ENCODE data around the gene HBEGF. TPM values are rescaled to one million over a fixed set of nuclear protein-coding genes. Genes with fewer than 3 reads are reported as not detected.

HBEGF gene
- total RNA-seq, 1 donor from 2014 or later: 28.5 TPM

GRCh38 chr5:140287801-140288521 lies 58.4 kb downstream of the HBEGF start:
- intact Hi-C loops (cut with micrococcal nuclease): no loop called here
- H3K9me3 Mint-ChIP-seq: no peaks in the 10 kb centered on the region
- H3K4me3 Mint-ChIP-seq: no peak overlapping the region
- no peak overlapping the region for H3K27ac Mint-ChIP-seq
- DNase-seq (ENCODE audit: low spot score): no peak
- H3K36me3 Mint-ChIP-seq (ENCODE audit: low read depth): peaks cover 9% of the 10 kb centered on the region
- H3K27me3 Mint-ChIP-seq (ENCODE audit: insufficient read depth): no peaks in the 10 kb centered on the region
- H3K4me1 Mint-ChIP-seq (ENCODE audit: low read depth): peaks cover 51% of the 10 kb centered on the region

DNA sequence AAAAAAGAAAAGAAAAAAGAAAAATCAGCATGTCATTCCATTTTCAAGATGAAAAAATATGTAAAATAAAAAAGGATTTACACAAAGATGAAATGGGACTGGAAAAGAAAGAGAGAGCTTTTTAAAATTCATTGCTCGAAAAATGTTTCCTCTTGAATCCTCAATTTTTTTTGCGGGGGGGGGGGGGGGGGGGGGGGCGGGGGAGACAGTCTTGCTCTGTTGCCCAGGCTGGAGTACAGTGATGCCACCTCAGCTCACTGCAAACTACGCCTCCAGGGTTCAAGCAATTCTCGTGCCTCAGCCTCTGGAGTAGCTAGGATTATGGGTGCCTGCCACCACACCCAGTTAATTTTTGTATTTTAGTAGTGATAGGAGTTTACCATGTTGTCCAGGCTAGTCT lies 60.0 kb downstream of the HBEGF start:
- DNase-seq (ENCODE audit: low spot score): no peak
- Mint-ChIP-seq H3K4me1 (ENCODE audit: low read depth) (peaks cover 47% of the 10 kb centered on the region), H3K4me3 (no peak overlapping the region), H3K27ac (no peak overlapping the region), H3K27me3 (ENCODE audit: insufficient read depth) (no peaks in the 10 kb centered on the region), H3K9me3 (no peaks in the 10 kb centered on the region), H3K36me3 (ENCODE audit: low read depth) (peaks cover 8% of the 10 kb centered on the region)
- intact Hi-C loops (cut with micrococcal nuclease): no loop called here

DNA sequence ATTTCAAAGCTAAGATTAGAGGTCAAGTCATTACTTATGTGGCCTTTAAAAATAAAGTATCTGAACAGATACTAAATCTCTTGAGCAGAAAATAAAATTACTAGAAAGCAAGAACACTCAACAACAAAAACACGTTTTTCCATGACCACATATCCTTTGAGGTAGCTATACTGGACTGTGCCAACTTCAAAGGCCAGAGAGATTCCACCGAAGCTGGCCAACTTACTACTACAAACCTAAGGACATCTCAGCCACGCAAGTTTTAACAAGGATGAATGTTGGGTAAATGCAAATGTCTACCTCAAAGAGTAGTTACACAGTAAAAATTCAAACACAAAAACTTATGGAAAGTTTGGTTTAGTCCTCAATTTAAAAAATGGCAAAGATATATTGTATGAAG lies 62.4 kb downstream of the HBEGF start:
- Mint-ChIP-seq H3K36me3 (ENCODE audit: low read depth) (peaks cover 5% of the 10 kb centered on the region), H3K4me1 (ENCODE audit: low read depth) (peaks cover 40% of the 10 kb centered on the region), H3K9me3 (no peaks in the 10 kb centered on the region), H3K4me3 (no peak overlapping the region), H3K27me3 (ENCODE audit: insufficient read depth) (no peaks in the 10 kb centered on the region), H3K27ac (no peak overlapping the region)
- DNase-seq (ENCODE audit: low spot score): no peak
- intact Hi-C loops (cut with micrococcal nuclease): no loop called here

Other genes with a start within 250 kb of the HBEGF start
- gene PURA, start 232.5 kb downstream of the HBEGF start, total RNA-seq: 10.6 and 12.2 TPM in 2 replicates
- gene IGIP, start 220.7 kb downstream of the HBEGF start, total RNA-seq: 2.5 and 3.5 TPM in 2 replicates
- 16.6 and 17.2 TPM in 2 replicates for gene CYSTM1, start 171.4 kb downstream of the HBEGF start, total RNA-seq
- gene PFDN1, start 43.5 kb downstream of the HBEGF start, total RNA-seq: 59.5 and 60.6 TPM in 2 replicates
- gene SLC4A9, start 13.6 kb upstream of the HBEGF start, total RNA-seq: not detected in 2 replicates
- gene ANKHD1, start 55.2 kb upstream of the HBEGF start, total RNA-seq: 121 and 123 TPM in 2 replicates
- 12.7 and 16.1 TPM in 2 replicates for gene EIF4EBP3, start 201.1 kb upstream of the HBEGF start, total RNA-seq
- 55.6 and 59.2 TPM in 2 replicates for gene SRA1, start 210.9 kb upstream of the HBEGF start, total RNA-seq
- gene APBB3, start 218.0 kb upstream of the HBEGF start, total RNA-seq: 17.2 and 21.2 TPM in 2 replicates
- 94.3 and 107 TPM in 2 replicates for gene SLC35A4, start 218.2 kb upstream of the HBEGF start, total RNA-seq

All from activated T-helper 1 cell treated with anti-CD3 and anti-CD28 coated beads, Interleukin-12 subunit alpha, Interleukin-12 subunit beta, Interleukin-2, Interleukin-4 antibody, amounts not matched to agents 30 ng/mL and 10 ng/mL and 1 ng/mL, durations not matched to agents 14 hours and 24 hours and 36 hours (primary cell).